ENCODE measurements around the gene PANX3. TPM values are rescaled to one million over a fixed set of nuclear protein-coding genes. Genes with fewer than 3 reads are reported as not detected.

Gene PANX3
- total RNA-seq, 1 experiment from 2014 or later, result not detected

DNA sequence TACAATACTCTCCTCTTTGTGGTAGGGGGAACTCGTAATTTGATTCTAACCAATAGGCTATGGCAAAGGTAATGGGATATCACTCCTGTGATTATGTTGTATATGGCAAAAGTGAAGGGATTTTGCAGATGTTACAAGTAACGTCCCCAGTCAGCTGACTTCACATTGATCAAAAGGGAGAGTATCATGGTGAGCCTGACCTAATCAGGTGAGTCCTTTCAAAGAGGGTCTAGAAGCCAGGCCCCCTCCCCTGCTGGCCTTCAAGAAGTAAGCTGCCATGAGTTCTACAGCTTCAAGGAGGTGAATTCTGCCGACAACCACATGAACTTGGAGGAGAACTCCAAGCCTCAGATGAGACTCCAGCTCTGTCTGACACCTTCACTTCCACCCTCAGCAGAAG lies 31.4 kb downstream of the PANX3 start:
- Mint-ChIP-seq H3K9me3 (peaks cover 0 to 3% of the 10 kb centered on the region in 2 experiments; a peak in 1 of 5 replicates), H3K36me3 (ENCODE audit: insufficient read depth in 1 of 3, low read depth in 3 of 3) (peaks cover 0 to 26% (median 9%) of the 10 kb centered on the region in 3 experiments; a peak in 4 of 7 replicates), H3K27ac (no peak overlapping the region; a peak in 1 of 7 replicates), H3K27me3 (ENCODE audit: low read depth) (no peaks in the 10 kb centered on the region), H3K4me3 (no peak overlapping the region), H3K4me1 (peaks cover 8 to 12% of the 10 kb centered on the region in 2 experiments)
- Histone ChIP-seq H3K4me2 (ENCODE audit: insufficient read depth, insufficient read length, low read length) (no peak overlapping the region), H3K79me1 (ENCODE audit: insufficient read depth, low read depth, low read length, poor library complexity, severe bottlenecking) (no peaks in the 10 kb centered on the region), H3T11ph (ENCODE audit: low read length) (no peak overlapping the region), H3K27me3 (ENCODE audit: insufficient read depth, low read length) (no peaks in the 10 kb centered on the region), H2AFZ (ENCODE audit: low read length) (no peak overlapping the region), H2BK15ac (ENCODE audit: low read depth, low read length) (no peak overlapping the region), H2BK5ac (ENCODE audit: insufficient read length, low read length) (no peak overlapping the region), H3K18ac (ENCODE audit: insufficient read length, low read depth, low read length) (no peak overlapping the region), H3K4me1 (ENCODE audit: insufficient read depth, low read length) (peaks cover 3% of the 10 kb centered on the region; the same call in 1 of the 2 replicates), H4K20me1 (ENCODE audit: control insufficient read depth, insufficient read depth, insufficient read length) (no peaks in the 10 kb centered on the region), H2BK12ac (ENCODE audit: insufficient read length, low read depth, low read length) (no peak overlapping the region), H3K4ac (ENCODE audit: low read depth, low read length) (no peak overlapping the region), H4K91ac (ENCODE audit: insufficient read length, low read depth, low read length) (no peak overlapping the region), H4K5ac (ENCODE audit: insufficient read length, low read depth, low read length) (no peak overlapping the region), H3K23ac (ENCODE audit: insufficient read length, low read depth, low read length) (no peak overlapping the region), H2BK120ac (ENCODE audit: low read depth, low read length, poor library complexity, severe bottlenecking) (no peak overlapping the region), H3K56ac (ENCODE audit: insufficient read length, low read depth, low read length) (no peak overlapping the region), H2AK5ac (ENCODE audit: insufficient read length, low read length) (no peak overlapping the region), H3K14ac (ENCODE audit: insufficient read depth, low read length) (no peak overlapping the region), H3K9me3 (ENCODE audit: control insufficient read depth, low read depth, low read length) (no peaks in the 10 kb centered on the region), H2BK20ac (ENCODE audit: low read depth, low read length, poor library complexity, severe bottlenecking) (no peak overlapping the region), H3K9ac (ENCODE audit: extremely low read depth, insufficient read length, low read length) (no peak overlapping the region), H3K27ac (ENCODE audit: insufficient read length, low read depth, low read length) (no peak overlapping the region), H3K23me2 (ENCODE audit: insufficient read length, low read depth, low read length, poor library complexity, severe bottlenecking) (no peaks in the 10 kb centered on the region), H3K79me2 (ENCODE audit: insufficient read depth, low read length) (no peaks in the 10 kb centered on the region), H4K8ac (replicated peaks; ENCODE audit: insufficient read length, low read depth, low read length) (no peak overlapping the region)
- TF ChIP-seq CTCF (conservative IDR thresholded peaks at IDR 0.05), result no peak
- no CpG with 5 or more reads among the region's 3 CpGs for WGBS (ENCODE audit: extremely low coverage, insufficient read length, low lambda C conversion rate)
- no peak for DNase-seq
